Progenitor cell of endocrine pancreas (in vitro differentiated cells): ENCODE data around the gene RBMS2. TPM values are rescaled to one million over a fixed set of nuclear protein-coding genes. Genes with fewer than 3 reads are reported as not detected.

ENCODE experiments used
- DNase-seq: peaks from one replicate; pipeline ENCODE4 v3.0.0; 2021; ENCODE audit warnings: low spot score; ENCODE audit not compliant: unreplicated experiment
- H3K27ac Mint-ChIP-seq: 2 replicates; pipeline ENCODE4 v1.8.0; 2021; ENCODE audit warnings: mild to moderate bottlenecking, moderate library complexity, mixed read lengths
- H3K27me3 Mint-ChIP-seq: 2 replicates; pipeline ENCODE4 v1.8.0; 2021; ENCODE audit warnings: mixed read lengths
- H3K36me3 Mint-ChIP-seq: 2 replicates; pipeline ENCODE4 v1.8.0; 2022; ENCODE audit warnings: mixed read lengths; ENCODE audit not compliant: insufficient read depth
- H3K4me1 Mint-ChIP-seq: 2 replicates; pipeline ENCODE4 v1.8.0; 2021; ENCODE audit warnings: low read depth, mixed read lengths
- H3K4me3 Mint-ChIP-seq: 2 replicates; pipeline ENCODE4 v1.8.0; 2021; ENCODE audit warnings: low read depth, mild to moderate bottlenecking, moderate library complexity, mixed read lengths
- H3K9me3 Mint-ChIP-seq: 2 replicates; pipeline ENCODE4 v1.8.0; 2021; ENCODE audit warnings: low read depth, mixed read lengths
- total RNA-seq: library from RNA; stranded (reverse); gene quantifications from 2 replicates; pipeline ENCODE4 v1.2.1, GENCODE V29; 2021
- TF ChIP-seq, protein P1 (sequence below): fragments of 200-600 bp; sonication (generic); IDR thresholded peaks from one replicate; pipeline ENCODE4 v1.5.0; 2021; ENCODE audit warnings: antibody characterized with exemption, mild to moderate bottlenecking; ENCODE audit not compliant: unreplicated experiment

The RBMS2 gene
- total RNA-seq, 1 donor from 2014 or later, result 65.9 TPM

DNA sequence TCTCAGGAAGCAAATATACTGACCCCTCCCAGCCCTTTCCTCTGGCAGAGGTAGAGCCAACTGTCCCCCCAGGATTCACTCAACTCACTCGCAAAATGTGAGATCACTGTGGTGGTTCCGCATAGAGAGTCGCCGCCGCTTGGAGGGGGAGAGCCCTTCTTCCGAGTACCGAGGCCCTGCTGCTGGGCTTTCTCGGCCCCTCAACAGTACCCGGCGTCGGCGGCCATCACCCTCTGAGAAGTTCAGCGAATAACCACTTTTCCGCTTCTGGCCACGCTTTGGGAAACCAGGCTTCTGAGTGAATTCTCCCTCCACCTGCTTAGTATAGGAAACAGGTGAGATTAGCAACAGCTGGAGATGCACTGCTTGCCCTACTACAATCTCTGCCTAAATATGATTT lies 77.4 kb downstream of the RBMS2 start:
- no peak for DNase-seq
- Mint-ChIP-seq H3K4me1 (no peaks in the 10 kb centered on the region), H3K27me3 (no peaks in the 10 kb centered on the region), H3K27ac (no peak overlapping the region), H3K36me3 (peaks cover 25% of the 10 kb centered on the region), H3K9me3 (no peaks in the 10 kb centered on the region), H3K4me3 (no peak overlapping the region)
- TF ChIP-seq, protein P1, sequence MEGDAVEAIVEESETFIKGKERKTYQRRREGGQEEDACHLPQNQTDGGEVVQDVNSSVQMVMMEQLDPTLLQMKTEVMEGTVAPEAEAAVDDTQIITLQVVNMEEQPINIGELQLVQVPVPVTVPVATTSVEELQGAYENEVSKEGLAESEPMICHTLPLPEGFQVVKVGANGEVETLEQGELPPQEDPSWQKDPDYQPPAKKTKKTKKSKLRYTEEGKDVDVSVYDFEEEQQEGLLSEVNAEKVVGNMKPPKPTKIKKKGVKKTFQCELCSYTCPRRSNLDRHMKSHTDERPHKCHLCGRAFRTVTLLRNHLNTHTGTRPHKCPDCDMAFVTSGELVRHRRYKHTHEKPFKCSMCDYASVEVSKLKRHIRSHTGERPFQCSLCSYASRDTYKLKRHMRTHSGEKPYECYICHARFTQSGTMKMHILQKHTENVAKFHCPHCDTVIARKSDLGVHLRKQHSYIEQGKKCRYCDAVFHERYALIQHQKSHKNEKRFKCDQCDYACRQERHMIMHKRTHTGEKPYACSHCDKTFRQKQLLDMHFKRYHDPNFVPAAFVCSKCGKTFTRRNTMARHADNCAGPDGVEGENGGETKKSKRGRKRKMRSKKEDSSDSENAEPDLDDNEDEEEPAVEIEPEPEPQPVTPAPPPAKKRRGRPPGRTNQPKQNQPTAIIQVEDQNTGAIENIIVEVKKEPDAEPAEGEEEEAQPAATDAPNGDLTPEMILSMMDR, result no peak

- Mint-ChIP-seq H3K4me1 (no peaks in the 10 kb centered on the region), H3K36me3 (peaks cover 32% of the 10 kb centered on the region), H3K9me3 (no peaks in the 10 kb centered on the region), H3K27ac (no peak overlapping the region), H3K27me3 (no peaks in the 10 kb centered on the region), H3K4me3 (no peak overlapping the region)
- TF ChIP-seq, protein P1, result no peak
- no peak for DNase-seq
These were observed 78.2 kb downstream of the RBMS2 start for GRCh38 chr12:56599797-56600196.

DNA sequence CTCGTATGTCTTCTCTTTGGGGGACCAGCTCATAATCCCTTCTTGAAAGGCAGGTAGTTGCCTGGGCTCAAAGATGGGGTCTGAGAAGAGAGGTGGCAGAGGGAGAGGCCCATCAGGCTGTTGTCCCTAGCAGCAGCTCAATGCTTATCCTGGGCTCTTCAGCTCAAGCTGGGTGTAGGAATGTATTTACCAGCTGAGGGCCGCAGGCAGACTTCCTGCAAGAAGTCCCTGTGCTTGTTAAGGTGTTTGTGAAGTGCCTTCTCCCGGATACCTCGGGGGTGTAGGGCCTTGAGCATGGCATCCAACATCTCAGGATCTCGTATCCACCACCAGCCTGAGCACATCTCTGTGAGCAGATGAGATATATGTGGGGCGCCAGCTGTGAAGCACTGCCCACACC lies 79.1 kb downstream of the RBMS2 start:
- Mint-ChIP-seq H3K4me1 (no peaks in the 10 kb centered on the region), H3K27me3 (no peaks in the 10 kb centered on the region), H3K27ac (no peak overlapping the region), H3K4me3 (no peak overlapping the region), H3K36me3 (peaks cover 36% of the 10 kb centered on the region), H3K9me3 (no peaks in the 10 kb centered on the region)
- TF ChIP-seq, protein P1, result no peak
- DNase-seq, result no peak

- Mint-ChIP-seq H3K27me3 (no peaks in the 10 kb centered on the region), H3K27ac (no peak overlapping the region), H3K9me3 (no peaks in the 10 kb centered on the region), H3K4me1 (no peaks in the 10 kb centered on the region), H3K36me3 (peaks cover 37% of the 10 kb centered on the region), H3K4me3 (no peak overlapping the region)
- TF ChIP-seq, protein P1, result no peak
- DNase-seq, result no peak
These were observed 79.9 kb downstream of the RBMS2 start for GRCh38 chr12:56601503-56601902.

- no peaks in the 10 kb centered on the region for H3K4me1 Mint-ChIP-seq
- no peak overlapping the region for H3K4me3 Mint-ChIP-seq
- peaks cover 37% of the 10 kb centered on the region for H3K36me3 Mint-ChIP-seq
- no peaks in the 10 kb centered on the region for H3K9me3 Mint-ChIP-seq
- no peaks in the 10 kb centered on the region for H3K27me3 Mint-ChIP-seq
- no peak for DNase-seq
- H3K27ac Mint-ChIP-seq, result no peak overlapping the region
- TF ChIP-seq, protein P1, result no peak
These were observed 80.6 kb downstream of the RBMS2 start for GRCh38 chr12:56602239-56602638.

GRCh38 chr12:56604355-56604754 lies 82.7 kb downstream of the RBMS2 start:
- DNase-seq, result no peak
- no peak overlapping the region for H3K27ac Mint-ChIP-seq
- H3K9me3 Mint-ChIP-seq, result no peaks in the 10 kb centered on the region
- no peaks in the 10 kb centered on the region for H3K4me1 Mint-ChIP-seq
- no peaks in the 10 kb centered on the region for H3K27me3 Mint-ChIP-seq
- no peak overlapping the region for H3K4me3 Mint-ChIP-seq
- TF ChIP-seq, protein P1, result no peak
- H3K36me3 Mint-ChIP-seq, result peaks cover 35% of the 10 kb centered on the region
